SK-N-SH (cell line): ENCODE results near the gene WLS. TPM values are rescaled to one million over a fixed set of nuclear protein-coding genes. Genes with fewer than 3 reads are reported as not detected.

ENCODE experiments used
- CTCF ChIA-PET: fragments of 300-600, 350-600 bp; formaldehyde crosslinking; extraction: SDS; loops from one replicate; lab custom pipeline; 2021; lab: Yijun Ruan, JAX
- POLR2A ChIA-PET: fragments of 350-600 bp; sonication (Branson Sonifier 250); formaldehyde crosslinking; extraction: SDS; loops from one replicate; lab custom pipeline; 2020; ENCODE audit warnings: antibody characterized with exemption, inconsistent platforms; lab: Yijun Ruan, JAX
- DNase-seq: peaks from one replicate; pipeline ENCODE4 v3.0.0; 2012
- H2AFZ ChIP-seq: fragments of 200-600 bp; sonication (generic); 2 replicates; pipeline ENCODE4 v1.8.1; 2016; ENCODE audit warnings: antibody characterized with exemption, mild to moderate bottlenecking, low read depth
- H3F3A ChIP-seq: fragments of 200-600 bp; sonication (generic); replicated peaks from 2 replicates; pipeline ENCODE3; 2016; ENCODE audit warnings: antibody characterized with exemption, mild to moderate bottlenecking; ENCODE audit not compliant: insufficient read depth
- H3K27ac ChIP-seq, 2 experiments: fragments of 200-500 bp in 1 of 2; fragments of 200-600 bp in 1 of 2; sonication (Bioruptor generic) in 1 of 2; sonication (generic), shearing (Covaris generic) in 1 of 2; 2 replicates each; pipeline versions ENCODE4 v1.5.1 to v1.6.1; 2014 to 2016; ENCODE audit warnings: low read depth in 2 of 2, inconsistent platforms in 1 of 2, low read length in 1 of 2, mild to moderate bottlenecking in 1 of 2, mixed read lengths in 1 of 2
- H3K27me3 ChIP-seq: fragments of 200-600 bp; sonication (generic), shearing (Covaris generic); 2 replicates; pipeline ENCODE4 v1.6.1; 2016; ENCODE audit warnings: mixed run types; ENCODE audit not compliant: insufficient read depth
- H3K36me3 ChIP-seq, 2 experiments: fragments of 200-500 bp in 1 of 2; fragments of 200-600 bp in 1 of 2; sonication (Bioruptor generic) in 1 of 2; sonication (generic) in 1 of 2; replicated peaks in 1 of 2; 2 replicates each; pipeline versions ENCODE3 to v1.5.1; 2014 to 2016; ENCODE audit warnings: low read length in 1 of 2, mild to moderate bottlenecking in 1 of 2; ENCODE audit not compliant: insufficient read depth in 2 of 2, control insufficient read depth in 1 of 2
- H3K4me1 ChIP-seq, 2 experiments: fragments of 200-500 bp in 1 of 2; fragments of 200-600 bp in 1 of 2; sonication (Bioruptor generic) in 1 of 2; sonication (generic), shearing (Covaris generic) in 1 of 2; 2 replicates each; pipeline versions ENCODE4 v1.5.1 to v1.6.1; 2014 to 2016; ENCODE audit warnings: low read depth in 1 of 2, low read length in 1 of 2, mixed run types in 1 of 2; ENCODE audit not compliant: insufficient read depth in 2 of 2, control insufficient read depth in 1 of 2
- H3K4me2 ChIP-seq: fragments of 200-600 bp; sonication (generic), shearing (Covaris generic); 2 replicates; pipeline ENCODE4 v1.6.1; 2017; ENCODE audit warnings: mixed run types
- H3K4me3 ChIP-seq, 2 experiments: fragments of 200-500 bp in 1 of 2; fragments of 200-600 bp in 1 of 2; sonication (Bioruptor generic) in 1 of 2; sonication (generic), shearing (Covaris generic) in 1 of 2; 2 replicates each; pipeline versions ENCODE4 v1.5.1 to v1.8.1; 2014 to 2016; ENCODE audit warnings: low read depth in 2 of 2, inconsistent platforms in 1 of 2, low read length in 1 of 2, mild to moderate bottlenecking in 1 of 2, mixed read lengths in 1 of 2, moderate library complexity in 1 of 2
- H3K79me2 ChIP-seq: fragments of 200-600 bp; sonication (generic); 2 replicates; pipeline ENCODE4 v1.8.1; 2017; ENCODE audit warnings: mild to moderate bottlenecking; ENCODE audit not compliant: insufficient read depth
- H3K9ac ChIP-seq: fragments of 200-600 bp; sonication (generic); 2 replicates; pipeline ENCODE4 v1.6.1; 2017; ENCODE audit warnings: mixed run types
- H3K9me2 ChIP-seq: fragments of 200-600 bp; sonication (generic); 2 replicates; pipeline ENCODE4 v1.6.1; 2017; ENCODE audit warnings: mixed run types
- H3K9me3 ChIP-seq: fragments of 200-600 bp; sonication (generic); 2 replicates; pipeline ENCODE4 v1.6.1; 2017; ENCODE audit warnings: mixed run types, mild to moderate bottlenecking, moderate library complexity
- H4K20me1 ChIP-seq: fragments of 200-600 bp; sonication (generic); 2 replicates; pipeline ENCODE4 v1.6.1; 2017; ENCODE audit warnings: mild to moderate bottlenecking, mixed run types; ENCODE audit not compliant: insufficient read depth
- CHD2 ChIP-seq: fragments of 150-350 bp; IDR thresholded peaks from 2 replicates; pipeline ENCODE4 v1.6.1; 2018; ENCODE audit warnings: low read length; ENCODE audit not compliant: partially characterized antibody
- ELF1 ChIP-seq: IDR thresholded peaks from 2 replicates; pipeline ENCODE4 v1.4.0; 2012
- EP300 ChIP-seq, 2 experiments: IDR thresholded peaks; 2 replicates each; pipeline versions ENCODE4 v1.4.0 to v1.6.1; 2012; ENCODE audit warnings: borderline replicate concordance in 1 of 2, low read depth in 1 of 2, low read length in 1 of 2
- EZH2phosphoT487 ChIP-seq: fragments of 200-600 bp; sonication (generic); IDR thresholded peaks from 2 replicates; pipeline ENCODE4 v1.6.1; 2017; ENCODE audit warnings: low read depth, mixed run types, mild to moderate bottlenecking, antibody characterized with exemption, moderate library complexity, borderline replicate concordance
- FOSL2 ChIP-seq: IDR thresholded peaks from 2 replicates; pipeline ENCODE4 v1.4.0; 2012; ENCODE audit warnings: low read depth, mild to moderate bottlenecking, moderate library complexity, borderline replicate concordance
- FOXJ3 ChIP-seq: sonication (generic); formaldehyde crosslinking; IDR thresholded peaks from 2 replicates; pipeline ENCODE4 v1.5.1; 2020; ENCODE audit warnings: mild to moderate bottlenecking, missing genetic modification reagents
- GABPA ChIP-seq: IDR thresholded peaks from 2 replicates; pipeline ENCODE4 v1.4.0; 2012; ENCODE audit warnings: low read depth, mild to moderate bottlenecking
- GATA2 ChIP-seq: sonication (generic); formaldehyde crosslinking; IDR thresholded peaks from 2 replicates; pipeline ENCODE4 v1.5.0; 2020; ENCODE audit warnings: mild to moderate bottlenecking, missing genetic modification reagents
- IRF3 ChIP-seq: fragments of 150-350 bp; IDR thresholded peaks from 2 replicates; pipeline ENCODE4 v1.6.1; 2016; ENCODE audit warnings: mild to moderate bottlenecking, low read depth, low read length
- JUND ChIP-seq: IDR thresholded peaks from 2 replicates; pipeline ENCODE4 v1.4.0; 2012
- MAX ChIP-seq: IDR thresholded peaks from 2 replicates; pipeline ENCODE4 v1.4.0; 2012; ENCODE audit warnings: low read depth
- MEF2A ChIP-seq: IDR thresholded peaks from 2 replicates; pipeline ENCODE4 v1.4.0; 2012; ENCODE audit warnings: low read depth, borderline replicate concordance
- NFIC ChIP-seq: IDR thresholded peaks from 2 replicates; pipeline ENCODE4 v1.4.0; 2012; ENCODE audit warnings: borderline replicate concordance
- NRF1 ChIP-seq: IDR thresholded peaks from 2 replicates; pipeline ENCODE4 v1.6.1; 2012; ENCODE audit warnings: low read depth, mild to moderate bottlenecking, low read length
- PBX3 ChIP-seq: IDR thresholded peaks from 2 replicates; pipeline ENCODE4; 2012
- POLR2AphosphoS5 ChIP-seq: IDR thresholded peaks from 2 replicates; pipeline ENCODE4 v1.6.1; 2012; ENCODE audit warnings: low read depth, low read length
- RAD21 ChIP-seq: IDR thresholded peaks from 2 replicates; pipeline ENCODE4 v1.6.1; 2012; ENCODE audit warnings: mild to moderate bottlenecking, low read length
- REST ChIP-seq: IDR thresholded peaks from 2 replicates; pipeline ENCODE4 v1.6.1; 2012; ENCODE audit warnings: mild to moderate bottlenecking, low read depth, low read length, moderate library complexity
- RXRA ChIP-seq: IDR thresholded peaks from 2 replicates; pipeline ENCODE4 v1.4.0; 2012; ENCODE audit warnings: low read depth, mild to moderate bottlenecking, borderline replicate concordance
- SIN3A ChIP-seq: IDR thresholded peaks from 2 replicates; pipeline ENCODE4 v1.6.1; 2012; ENCODE audit warnings: low read depth, mild to moderate bottlenecking, low read length, moderate library complexity, borderline replicate concordance
- SMC3 ChIP-seq: IDR thresholded peaks from 2 replicates; pipeline ENCODE4 v1.6.1; 2012; ENCODE audit warnings: low read depth, low read length, improper control_type of control experiment
- TAF1 ChIP-seq: IDR thresholded peaks from 2 replicates; pipeline ENCODE4 v1.6.1; 2012; ENCODE audit warnings: low read depth, mild to moderate bottlenecking, low read length, moderate library complexity, borderline replicate concordance
- TCF12 ChIP-seq: IDR thresholded peaks from 2 replicates; pipeline ENCODE4 v1.4.0; 2012
- USF2 ChIP-seq: fragments of 150-350 bp; IDR thresholded peaks from 2 replicates; pipeline ENCODE4 v1.6.1; 2017; ENCODE audit warnings: antibody characterized with exemption, low read length, low read depth, borderline replicate concordance
- ZBTB33 ChIP-seq: IDR thresholded peaks from 2 replicates; pipeline ENCODE4 v1.4.0; 2012; ENCODE audit warnings: low read depth, borderline replicate concordance
- WGBS: methylation state at CpG from one replicate; pipeline ENCODE4 v1.1.6; 2017; ENCODE audit warnings: low lambda C conversion rate; 5-methylcytosine and 5-hydroxymethylcytosine counted together
- polyA plus RNA-seq, 3 experiments: library from polyadenylated mRNA; depleted of rRNA; stranded (reverse); fragments of >200 nt; gene quantifications; 2 replicates each; pipeline ENCODE4 v1.2.3, GENCODE V29; 2012

WLS gene
- polyA plus RNA-seq, 1 of the 3 experiments (the other 2 are of a cell fraction), result 69.0 TPM

GRCh38 chr1:68202239-68202832 lies 30.0 kb downstream of the WLS start:
- Histone ChIP-seq H4K20me1 (peaks cover 4% of the 10 kb centered on the region; the same call in 1 of the 2 replicates), H3K79me2 (peaks cover 47% of the 10 kb centered on the region), H3K9me2 (no peaks in the 10 kb centered on the region), H3K27me3 (no peaks in the 10 kb centered on the region), H3F3A (peaks cover 19% of the 10 kb centered on the region), H3K4me2 (peak overlapping the region; percentile 40; the same call in 1 of the 2 replicates), H3K9ac (no peak overlapping the region), H2AFZ (no peak overlapping the region), H3K4me3 (no peak overlapping the region), H3K4me1 (peaks cover 0 to 56% of the 10 kb centered on the region in 2 experiments), H3K27ac (peak overlapping the region in 1 of 2 experiments; percentile 52; a peak in 2 of 4 replicates), H3K9me3 (no peaks in the 10 kb centered on the region), H3K36me3 (no peaks in the 10 kb centered on the region)
- ChIA-PET CTCF (interaction anchor here (1.2 kb wide), 1 partner anchor 119 kb away, joined by 3 read pairs; no protein-coding TSS in a partner anchor), POLR2A (no interaction called here)
- no peak for DNase-seq
- WGBS, result 41% methylated on average over 5 of the region's 5 CpGs
- TF ChIP-seq USF2, result no peak
- 0 out of 2 replicates have a peak, but pooled peaks have one; percentile 23 for TF ChIP-seq SIN3A
- no peak for TF ChIP-seq GABPA
- TF ChIP-seq GATA2, result no peak
- TF ChIP-seq REST, result no peak
- peak; percentile 15; the same call in 1 of the 2 replicates for TF ChIP-seq POLR2AphosphoS5
- peak; percentile 49; the same call in 1 of the 2 replicates for TF ChIP-seq FOSL2
- no peak for TF ChIP-seq ZBTB33
- no peak for TF ChIP-seq RAD21
- no peak for TF ChIP-seq ELF1
- no peak for TF ChIP-seq CHD2
- TF ChIP-seq MAX, result no peak
- TF ChIP-seq FOXJ3 (CRISPR knock-in tag), result no peak
- no peak for TF ChIP-seq RXRA
- TF ChIP-seq TCF12, result peak; percentile 87
- TF ChIP-seq MEF2A, result no peak
- TF ChIP-seq NFIC, result peak; percentile 79
- peak in 1 of 2 experiments; percentile 62; a peak in 1 of 4 replicates for TF ChIP-seq EP300 (IDR thresholded peaks at IDR 0.05; ENCODE audit: borderline replicate concordance in 1 of 2, low read depth in 1 of 2, low read length in 1 of 2)
- no peak for TF ChIP-seq EZH2phosphoT487
- peak; percentile 29; the same call in 1 of the 2 replicates for TF ChIP-seq JUND
- TF ChIP-seq TAF1, result no peak
- no peak for TF ChIP-seq NRF1
- peak; percentile 68 for TF ChIP-seq PBX3
- TF ChIP-seq IRF3, result no peak
- no peak for TF ChIP-seq SMC3
